Upper lobe of left lung (tissue), 4 donors: ENCODE data around the gene AGTPBP1.

Experiments
- CTCF ChIP-seq, 6 experiments: fragments of 450-650 bp in 4 of 6; fragments of 200-600 bp in 2 of 6; sonication (generic) in 2 of 6; IDR thresholded peaks; one replicate each; pipeline ENCODE4 v1.5.1; 2016 to 2019; ENCODE audit warnings: antibody characterized with exemption in 6 of 6
- EP300 ChIP-seq, 4 donors: sonication (generic); formaldehyde crosslinking; IDR thresholded peaks; one replicate each; pipeline ENCODE4 v1.5.1; 2017; ENCODE audit warnings: antibody characterized with exemption in 4 of 4, control low read depth in 2 of 4
- POLR2A ChIP-seq, 4 donors: fragments of 450-650 bp; IDR thresholded peaks; one replicate each; pipeline ENCODE4 v1.5.1; 2016 to 2017; ENCODE audit warnings: antibody characterized with exemption in 4 of 4, mild to moderate bottlenecking in 2 of 4
- POLR2AphosphoS5 ChIP-seq, 2 donors: sonication (generic); formaldehyde crosslinking; IDR thresholded peaks; one replicate each; pipeline ENCODE4 v1.5.1; 2017; ENCODE audit warnings: antibody characterized with exemption in 2 of 2

GRCh38 chr9:85746309-85746708 lies 4.6 kb upstream of the AGTPBP1 start:
- TF ChIP-seq CTCF (IDR thresholded peaks at IDR 0.05) (no peak), POLR2AphosphoS5 (IDR thresholded peaks at IDR 0.05) (no peak), POLR2A (IDR thresholded peaks at IDR 0.05) (no peak), EP300 (IDR thresholded peaks at IDR 0.05) (no peak)
